Ramos (cell line): ENCODE results near the gene GNAT1.
"Not testable (repeated sequence)": the region's sequence is repeated elsewhere in the genome, so short reads cannot be mapped to it uniquely, and the experiment has no call there.

Experiments
- in situ Hi-C: fragments of 300-500 bp; cut with MboI; formaldehyde crosslinking; loops from one replicate; pipeline ENCODE4 v1.14.3; 2022; ENCODE audit warnings: low sequenced_read_pairs; ENCODE audit not compliant: unreplicated experiment

Gene GNAT1

DNA sequence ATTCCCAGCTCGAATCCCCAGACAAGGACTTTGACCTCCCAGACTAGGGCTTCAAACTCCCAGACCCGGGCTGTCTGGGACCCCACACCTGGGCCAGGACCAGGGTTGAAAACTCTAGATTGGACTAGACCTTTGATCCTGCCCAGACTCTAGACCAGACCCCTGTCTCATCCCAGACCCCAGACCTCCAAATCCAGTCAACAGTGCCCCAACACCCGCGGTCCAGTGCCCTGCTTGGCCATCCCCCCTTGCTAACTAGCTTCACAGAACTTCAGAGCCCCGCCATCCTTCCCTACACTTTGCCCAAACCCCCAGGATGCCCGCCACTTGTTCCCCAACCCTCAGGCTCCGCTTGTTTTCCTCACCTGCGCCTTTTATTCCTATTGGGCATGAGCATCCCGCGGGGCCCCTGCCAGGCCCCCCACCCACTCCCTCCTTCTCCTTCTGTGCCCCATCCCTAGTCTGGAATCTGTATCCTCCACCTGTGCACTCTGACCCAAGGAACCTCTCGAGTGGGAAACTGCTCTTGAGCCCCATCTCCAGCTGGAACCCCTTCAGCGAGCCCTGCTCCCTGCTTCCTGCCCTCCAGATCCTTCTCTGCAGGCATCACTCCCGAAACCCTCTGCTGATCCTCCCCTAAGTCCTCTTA lies 45.2 kb downstream of the GNAT1 start:
- in situ Hi-C loops = no loop called here

DNA sequence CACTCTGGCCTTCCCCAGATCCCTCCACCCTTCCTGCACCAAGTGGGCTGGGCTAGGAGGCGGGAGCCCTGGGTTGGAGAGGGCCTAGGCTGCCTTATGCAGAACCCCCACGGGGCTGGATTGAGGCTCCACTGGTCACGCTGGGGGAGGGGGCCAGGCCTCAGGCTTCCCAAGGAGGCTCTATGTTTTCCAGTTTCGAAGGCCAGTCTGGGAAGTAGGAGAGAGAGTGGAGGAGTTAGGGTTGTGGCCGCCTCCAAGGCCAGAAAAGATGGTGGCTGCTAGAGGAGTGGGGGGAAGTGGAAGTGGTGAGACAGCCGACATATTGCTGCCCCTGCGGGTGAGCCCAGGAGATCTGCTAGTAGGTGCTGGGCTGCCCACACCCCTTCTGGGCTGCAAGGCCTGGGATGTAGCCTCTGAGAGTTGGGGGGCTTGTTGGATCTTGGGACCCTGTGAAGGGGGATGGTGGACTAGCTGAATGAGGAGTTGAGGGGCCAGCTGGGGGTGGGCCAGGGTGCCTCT lies 45.8 kb downstream of the GNAT1 start:
- in situ Hi-C loops = no loop called here

- in situ Hi-C loops = no loop called here
These were observed 46.5 kb downstream of the GNAT1 start for GRCh38 chr3:50237754-50238548.

DNA sequence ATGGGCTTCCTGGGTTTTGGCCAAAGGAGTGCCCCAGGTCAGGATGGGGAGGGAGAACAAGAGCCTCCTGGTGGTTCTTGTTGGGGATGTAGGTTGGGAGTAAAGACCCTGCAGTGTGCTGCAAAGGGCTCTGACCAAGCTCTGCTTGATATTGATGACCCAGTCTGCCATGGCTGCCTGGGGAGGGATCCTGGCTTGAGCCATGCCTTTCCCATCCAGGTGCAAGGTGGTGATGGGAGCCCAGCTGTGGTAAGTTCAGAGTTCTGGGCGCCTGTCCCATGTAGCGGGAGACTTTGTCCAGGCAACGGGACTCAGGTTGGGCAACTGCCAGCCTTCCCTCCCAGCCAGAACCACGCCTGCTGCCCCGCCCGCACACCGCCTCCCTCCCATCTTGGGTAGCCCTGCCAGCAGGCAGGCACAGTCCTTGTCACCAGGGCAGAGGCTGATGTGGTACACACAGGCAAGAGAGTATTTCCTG lies 47.2 kb downstream of the GNAT1 start:
- in situ Hi-C loops = no loop called here

GRCh38 chr3:50239649-50240048 lies 48.2 kb downstream of the GNAT1 start:
- in situ Hi-C loops = no loop called here

GRCh38 chr3:50241163-50241562 lies 49.8 kb downstream of the GNAT1 start:
- in situ Hi-C loops = no loop called here

DNA sequence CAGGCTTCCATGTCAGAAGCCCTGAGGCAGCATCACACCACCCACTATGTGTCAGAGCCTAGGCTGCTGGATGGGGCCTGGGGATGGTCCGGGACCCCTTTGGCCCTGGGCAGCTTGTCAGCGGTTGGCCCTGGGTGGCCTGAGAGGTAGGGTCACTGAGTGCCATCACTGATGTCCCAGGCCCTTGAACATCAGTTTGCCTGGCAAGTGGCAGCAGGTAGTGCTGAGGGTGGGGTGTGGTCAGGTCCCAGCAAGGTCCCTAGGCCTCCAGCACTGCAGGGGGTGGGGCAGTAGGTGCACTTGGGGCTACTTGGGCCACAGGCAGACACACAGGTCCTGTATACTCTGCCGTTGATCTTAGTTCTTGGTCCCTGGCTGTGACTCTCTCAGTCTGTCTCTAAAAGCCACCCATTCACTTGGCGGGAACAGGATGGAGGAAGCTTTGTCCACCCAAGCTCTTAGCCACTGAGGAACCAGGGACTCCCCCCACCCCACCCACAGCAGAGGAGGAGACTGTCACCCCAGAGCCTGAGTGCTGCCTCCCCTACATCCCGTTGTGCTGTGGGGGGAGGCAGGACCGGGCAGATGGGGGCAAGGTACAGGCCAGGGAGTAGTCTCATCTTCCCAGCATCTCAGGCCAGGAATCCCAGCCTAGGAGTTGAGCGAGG lies 50.4 kb downstream of the GNAT1 start:
- in situ Hi-C loops = no loop called here

- in situ Hi-C loops = no loop called here
These were observed 51.0 kb downstream of the GNAT1 start for GRCh38 chr3:50242381-50242770.

- in situ Hi-C loops = no loop called here
These were observed 51.6 kb downstream of the GNAT1 start for GRCh38 chr3:50242851-50243542.

- in situ Hi-C loops = no loop called here
These were observed 52.1 kb downstream of the GNAT1 start for GRCh38 chr3:50243543-50243895.

DNA sequence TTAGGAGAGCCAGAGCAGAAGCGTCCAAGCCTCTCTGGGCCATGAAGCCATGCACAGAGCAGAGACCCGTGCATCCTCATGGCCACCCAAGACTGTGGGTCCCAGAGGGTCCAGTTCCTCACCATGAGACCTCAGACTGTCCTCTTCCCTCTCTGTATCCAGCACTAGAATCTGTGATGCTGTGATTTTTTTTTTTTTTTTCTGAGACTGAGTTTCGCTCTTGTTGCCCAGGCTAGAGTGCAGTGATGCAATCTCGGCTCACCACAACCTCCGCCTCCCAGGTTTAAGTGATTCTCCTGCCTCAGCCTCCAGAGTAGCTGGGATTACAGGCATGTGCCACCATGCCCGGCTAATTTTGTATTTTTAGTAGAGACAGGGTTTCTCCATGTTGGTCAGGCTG lies 53.4 kb downstream of the GNAT1 start:
- in situ Hi-C loops = not testable (repeated sequence)

DNA sequence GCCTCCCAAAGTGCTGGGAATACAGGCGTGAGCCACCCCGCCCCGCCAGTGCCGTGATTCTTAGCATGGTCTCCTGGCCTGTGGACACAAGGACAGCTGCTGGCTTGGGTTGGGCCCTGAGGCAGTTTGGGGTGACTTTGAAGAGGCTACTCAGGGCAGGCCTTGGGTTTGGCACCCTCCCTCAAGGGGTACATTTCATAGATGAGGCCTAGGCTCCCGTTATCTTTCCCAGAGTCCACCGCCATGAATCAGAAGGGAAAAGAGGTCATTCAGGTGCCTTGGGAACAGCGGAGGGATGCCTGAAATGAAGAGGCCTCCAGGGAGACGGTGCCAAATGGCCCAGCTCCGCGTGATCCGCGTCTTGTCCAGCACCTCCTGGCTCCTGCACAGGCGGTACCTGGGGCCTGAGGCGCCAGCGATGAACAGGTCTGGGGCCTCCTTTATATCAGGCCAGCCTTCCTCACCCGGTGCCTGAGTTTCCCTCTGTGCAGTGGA lies 53.9 kb downstream of the GNAT1 start:
- in situ Hi-C loops = no loop called here

DNA sequence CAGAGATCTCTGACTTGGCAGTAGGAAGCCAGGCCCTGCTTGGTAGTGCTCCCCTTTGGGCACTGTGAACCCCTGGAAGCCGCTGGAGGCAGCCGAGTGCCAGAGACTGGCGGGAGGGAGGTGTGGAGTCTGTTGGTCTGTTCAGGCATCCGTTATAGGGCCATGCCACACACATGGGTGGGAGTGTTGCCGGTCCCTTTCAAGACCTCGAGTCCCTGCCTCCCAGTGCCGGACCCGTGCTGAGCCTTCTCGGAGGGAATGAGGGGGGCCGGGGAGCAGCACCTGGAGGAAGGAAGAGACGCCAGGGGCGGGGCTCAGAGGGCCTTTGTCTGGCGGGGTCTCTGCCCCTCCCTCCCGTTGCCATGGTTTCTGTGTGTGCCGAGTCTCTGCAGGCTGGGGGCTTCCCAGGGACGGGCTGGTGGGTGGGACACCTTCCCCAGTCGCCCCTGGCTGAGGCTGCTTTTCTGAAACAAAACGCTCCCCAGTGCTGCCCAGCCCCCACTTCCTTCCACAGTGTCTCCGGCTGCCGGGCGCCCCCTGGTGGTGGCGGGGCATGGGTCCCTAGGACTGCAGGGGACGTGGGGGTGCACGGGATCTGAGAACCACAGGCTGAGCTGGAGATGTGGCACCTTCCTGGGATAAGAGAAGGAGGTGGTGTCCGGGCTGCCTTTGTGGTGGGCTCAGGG lies 54.6 kb downstream of the GNAT1 start:
- in situ Hi-C loops = no loop called here

DNA sequence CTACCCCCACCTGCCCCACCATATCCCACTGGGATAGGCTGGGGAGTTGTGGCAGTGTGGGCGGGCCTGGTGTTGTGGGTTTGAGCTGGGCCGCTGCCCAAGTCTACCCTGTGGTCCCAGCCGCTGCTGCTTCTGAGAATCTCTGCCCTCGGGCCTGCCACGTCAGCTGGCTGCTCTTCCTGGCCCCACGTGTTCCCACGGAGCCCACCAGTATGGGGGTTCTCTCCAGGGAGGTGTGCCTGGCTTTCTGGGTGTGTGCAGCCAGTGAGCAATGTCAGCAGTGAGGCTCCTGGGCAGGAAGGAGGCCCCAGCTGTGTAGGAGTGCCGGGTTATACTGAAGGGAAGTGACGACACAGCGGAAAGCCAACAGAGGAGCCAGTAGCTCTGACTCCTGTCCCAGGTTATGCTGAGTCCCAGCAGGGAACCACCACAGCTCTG lies 55.1 kb downstream of the GNAT1 start:
- in situ Hi-C loops = no loop called here
